Choroid plexus epithelial cell (primary cell): Measurements from ENCODE around the gene VPS18.

ENCODE experiments used
- DNase-seq: peaks from one replicate; pipeline ENCODE4 v3.0.0-alpha.2; 2010; ENCODE audit warnings: low read depth
- H3K4me3 ChIP-seq: 2 replicates; pipeline ENCODE4 v1.5.1; 2011; ENCODE audit warnings: low read depth, mild to moderate bottlenecking, control low read depth, low read length, moderate library complexity
- TF ChIP-seq, protein P1 (sequence below): conservative IDR thresholded peaks from 2 replicates; pipeline ENCODE4 v1.5.1; 2011; ENCODE audit warnings: low read depth, mild to moderate bottlenecking, control low read depth, inconsistent platforms, low read length, moderate library complexity

Gene VPS18

DNA sequence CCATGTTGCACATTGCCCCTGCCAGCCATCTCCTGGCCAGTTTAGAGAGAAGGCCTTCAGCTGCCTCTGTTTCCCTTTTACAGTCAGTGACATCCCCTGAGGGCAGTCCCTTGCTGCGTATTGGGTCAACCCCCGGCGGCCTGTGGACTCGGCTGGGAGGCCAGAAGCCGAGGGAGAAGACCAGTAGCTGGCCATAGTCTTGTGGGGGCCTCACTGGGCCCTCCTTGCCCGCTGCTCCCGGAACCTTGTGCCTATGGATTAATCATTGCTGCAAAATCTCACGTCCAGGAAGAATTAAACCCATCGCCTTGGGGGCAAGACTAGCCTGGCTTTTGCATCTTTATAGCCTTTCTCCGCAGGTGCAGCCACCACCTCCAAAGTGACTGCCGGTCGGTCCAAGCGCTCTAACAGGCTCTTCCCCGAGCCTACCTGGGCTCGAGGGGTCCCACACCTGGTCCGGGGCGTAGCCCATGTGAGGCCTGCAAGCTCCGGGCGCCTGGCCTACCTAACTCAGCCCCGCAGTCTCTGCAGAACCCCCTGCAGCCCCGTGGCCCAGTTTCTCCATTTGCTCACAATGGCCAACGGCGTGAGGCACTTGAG is 58.2 kb downstream of the VPS18 start:
- peak overlapping the region; percentile 88 for H3K4me3 ChIP-seq
- TF ChIP-seq, protein P1, sequence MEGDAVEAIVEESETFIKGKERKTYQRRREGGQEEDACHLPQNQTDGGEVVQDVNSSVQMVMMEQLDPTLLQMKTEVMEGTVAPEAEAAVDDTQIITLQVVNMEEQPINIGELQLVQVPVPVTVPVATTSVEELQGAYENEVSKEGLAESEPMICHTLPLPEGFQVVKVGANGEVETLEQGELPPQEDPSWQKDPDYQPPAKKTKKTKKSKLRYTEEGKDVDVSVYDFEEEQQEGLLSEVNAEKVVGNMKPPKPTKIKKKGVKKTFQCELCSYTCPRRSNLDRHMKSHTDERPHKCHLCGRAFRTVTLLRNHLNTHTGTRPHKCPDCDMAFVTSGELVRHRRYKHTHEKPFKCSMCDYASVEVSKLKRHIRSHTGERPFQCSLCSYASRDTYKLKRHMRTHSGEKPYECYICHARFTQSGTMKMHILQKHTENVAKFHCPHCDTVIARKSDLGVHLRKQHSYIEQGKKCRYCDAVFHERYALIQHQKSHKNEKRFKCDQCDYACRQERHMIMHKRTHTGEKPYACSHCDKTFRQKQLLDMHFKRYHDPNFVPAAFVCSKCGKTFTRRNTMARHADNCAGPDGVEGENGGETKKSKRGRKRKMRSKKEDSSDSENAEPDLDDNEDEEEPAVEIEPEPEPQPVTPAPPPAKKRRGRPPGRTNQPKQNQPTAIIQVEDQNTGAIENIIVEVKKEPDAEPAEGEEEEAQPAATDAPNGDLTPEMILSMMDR: no peak
- no peak for DNase-seq

DNA sequence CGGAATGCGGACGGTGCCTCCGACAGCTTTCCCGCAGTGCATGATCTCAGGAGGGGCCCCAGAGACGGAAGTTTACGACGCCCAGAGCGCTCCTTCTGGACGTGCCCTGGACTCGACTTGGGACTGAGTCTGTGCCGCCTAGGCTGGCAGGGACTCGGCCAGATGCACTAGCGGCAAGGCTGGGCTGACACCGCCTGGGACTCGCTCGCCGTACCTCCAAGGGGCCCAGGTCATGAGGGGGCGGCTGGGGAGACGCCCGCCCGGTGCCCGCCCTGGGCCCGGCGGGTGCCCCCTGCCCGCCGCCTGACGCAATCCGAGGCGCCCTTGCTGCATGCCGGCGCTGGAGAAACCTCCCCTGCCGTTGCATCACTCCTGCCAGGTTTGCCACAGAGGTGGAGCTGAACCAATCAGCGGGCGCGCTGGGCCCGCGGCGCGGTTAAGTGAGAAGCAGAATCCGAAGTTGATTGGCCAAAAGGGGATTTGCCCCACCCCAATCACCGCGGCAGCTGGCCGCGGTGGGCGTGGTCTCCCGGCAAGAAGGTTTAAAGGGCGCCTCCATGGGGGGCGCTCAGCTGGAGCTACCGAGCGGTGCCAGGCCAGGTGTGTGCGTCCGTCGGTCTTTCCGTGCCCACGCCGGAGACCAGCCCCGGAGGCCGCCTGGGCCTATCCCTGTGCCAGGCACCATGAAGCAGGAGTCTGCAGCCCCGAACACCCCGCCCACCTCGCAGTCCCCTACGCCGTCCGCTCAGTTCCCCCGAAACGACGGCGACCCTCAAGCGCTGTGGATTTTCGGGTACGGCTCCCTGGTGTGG is 58.9 kb downstream of the VPS18 start, which contains the start of gene CHAC1:
TSS of gene CHAC1 (plus strand) at position 571 of the 812 bp plus-strand sequence. CDS start at position 684, 113 bp downstream.
- H3K4me3 ChIP-seq: peak within 1 kb of the TSS; percentile 88
- peak; percentile 97 for DNase-seq
- TF ChIP-seq, protein P1: no peak
